SJSA1 (cell line): ENCODE data around the gene BTBD3. TPM values are rescaled to one million over a fixed set of nuclear protein-coding genes. Genes with fewer than 3 reads are reported as not detected.
A peak's percentile ranks its signal among the peaks of the same experiment; 100 is the strongest.

Experiments
- DNase-seq, 2 experiments: peaks; one replicate each; pipeline ENCODE4 v3.0.0-alpha.2; 2015 to 2020; ENCODE audit warnings: low spot score in 2 of 2, low read depth in 1 of 2
- H3K27ac ChIP-seq: fragments of 250-450 bp; sonication (Bioruptor Pico); 2 replicates; pipeline ENCODE4 v1.5.1; 2020; ENCODE audit warnings: mild to moderate bottlenecking, moderate library complexity
- H3K27me3 ChIP-seq: fragments of 250-450 bp; sonication (Bioruptor Pico); replicated peaks from 2 replicates; pipeline ENCODE4 v1.5.1; 2020; ENCODE audit warnings: mild to moderate bottlenecking, moderate library complexity
- H3K36me3 ChIP-seq: fragments of 250-450 bp; sonication (Bioruptor Pico); 2 replicates; pipeline ENCODE4 v1.5.1; 2020; ENCODE audit warnings: mild to moderate bottlenecking
- H3K4me1 ChIP-seq: fragments of 250-450 bp; sonication (Bioruptor Pico); replicated peaks from 2 replicates; pipeline ENCODE4 v1.6.1; 2021; ENCODE audit warnings: mild to moderate bottlenecking
- H3K4me3 ChIP-seq: fragments of 250-450 bp; sonication (Bioruptor Pico); 2 replicates; pipeline ENCODE4 v1.5.1; 2020; ENCODE audit warnings: mild to moderate bottlenecking
- H3K9me3 ChIP-seq: fragments of 250-450 bp; sonication (Bioruptor Pico); replicated peaks from 2 replicates; pipeline ENCODE4 v1.5.1; 2020; ENCODE audit warnings: mild to moderate bottlenecking
- total RNA-seq: library from RNA; depleted of rRNA; stranded (reverse); fragments of >200 nt; shearing (Covaris generic); gene quantifications from 2 replicates; pipeline ENCODE4 v1.2.3, GENCODE V29; 2014

Gene BTBD3
- total RNA-seq, 1 experiment from 2014 or later = 30.4 TPM

DNA sequence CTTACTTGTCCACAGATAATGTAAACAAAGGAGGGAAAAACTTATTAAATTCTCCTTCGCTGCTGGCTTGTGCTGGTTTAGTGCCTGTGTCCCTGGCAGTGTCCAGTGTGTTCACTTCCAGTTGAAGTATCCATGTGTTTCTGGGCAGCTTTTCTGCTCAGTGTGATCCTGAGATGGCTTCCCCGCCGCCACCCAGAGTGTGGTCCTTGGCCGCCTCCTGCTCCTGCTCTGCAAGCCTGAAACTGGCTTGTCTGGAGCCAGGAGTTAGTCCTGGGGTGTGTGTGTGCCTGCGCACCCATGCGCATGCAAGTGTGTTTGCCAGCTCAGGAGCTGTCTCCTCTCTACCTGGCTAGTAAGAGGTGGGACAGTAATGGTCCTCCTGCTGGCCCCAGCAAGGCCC is 7.2 kb downstream of the BTBD3 start:
- Histone ChIP-seq H3K36me3 (peaks cover 8% of the 10 kb centered on the region), H3K4me1 (peaks cover 15% of the 10 kb centered on the region), H3K4me3 (no peak overlapping the region), H3K27me3 (no peaks in the 10 kb centered on the region), H3K9me3 (no peaks in the 10 kb centered on the region), H3K27ac (no peak overlapping the region)
- no peak for DNase-seq

DNA sequence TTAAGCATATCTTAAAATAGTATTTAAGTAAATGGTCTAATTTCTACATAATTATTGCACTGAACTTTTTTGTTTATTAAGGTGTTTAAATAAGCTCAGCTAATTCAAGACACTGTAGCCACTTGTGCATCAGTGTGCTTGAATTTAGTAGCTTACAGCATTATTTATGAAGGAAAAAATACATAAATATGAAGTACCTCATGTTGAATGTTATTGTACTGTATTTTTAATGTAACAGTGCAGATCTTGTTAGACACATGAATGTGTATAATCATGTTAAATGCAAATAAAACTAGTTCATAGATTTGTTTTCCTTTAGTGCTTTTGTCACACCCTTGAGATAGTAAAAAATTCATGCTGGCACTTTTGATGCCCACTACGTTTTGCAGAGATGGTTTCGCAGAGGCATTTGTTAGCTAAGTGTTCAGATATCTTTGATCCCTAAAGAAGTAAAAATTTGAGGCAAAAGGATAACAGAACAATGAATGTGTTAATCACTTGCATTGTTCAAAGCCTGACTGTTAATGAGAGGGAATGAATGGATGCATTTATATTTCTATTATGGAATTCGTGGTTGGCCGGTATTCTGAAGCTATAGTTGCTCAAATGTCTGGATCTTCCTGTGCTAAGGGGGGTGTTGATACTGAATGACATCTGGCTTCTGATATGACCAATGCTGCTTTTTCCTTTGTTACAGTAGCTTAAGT is 8.8 kb downstream of the BTBD3 start:
- Histone ChIP-seq H3K36me3 (peaks cover 8% of the 10 kb centered on the region), H3K27me3 (no peaks in the 10 kb centered on the region), H3K9me3 (no peaks in the 10 kb centered on the region), H3K4me3 (no peak overlapping the region), H3K27ac (0 out of 2 replicates have a peak overlapping the region, but pooled peaks have one; percentile 12), H3K4me1 (peaks cover 15% of the 10 kb centered on the region)
- DNase-seq = no peak

GRCh38 chr20:11929947-11930346 is 12.3 kb downstream of the BTBD3 start:
- no peaks in the 10 kb centered on the region for H3K36me3 ChIP-seq
- H3K27ac ChIP-seq = no peak overlapping the region
- no peak overlapping the region for H3K4me3 ChIP-seq
- no peaks in the 10 kb centered on the region for H3K9me3 ChIP-seq
- no peaks in the 10 kb centered on the region for H3K27me3 ChIP-seq
- DNase-seq = no peak
- peaks cover 15% of the 10 kb centered on the region for H3K4me1 ChIP-seq

DNA sequence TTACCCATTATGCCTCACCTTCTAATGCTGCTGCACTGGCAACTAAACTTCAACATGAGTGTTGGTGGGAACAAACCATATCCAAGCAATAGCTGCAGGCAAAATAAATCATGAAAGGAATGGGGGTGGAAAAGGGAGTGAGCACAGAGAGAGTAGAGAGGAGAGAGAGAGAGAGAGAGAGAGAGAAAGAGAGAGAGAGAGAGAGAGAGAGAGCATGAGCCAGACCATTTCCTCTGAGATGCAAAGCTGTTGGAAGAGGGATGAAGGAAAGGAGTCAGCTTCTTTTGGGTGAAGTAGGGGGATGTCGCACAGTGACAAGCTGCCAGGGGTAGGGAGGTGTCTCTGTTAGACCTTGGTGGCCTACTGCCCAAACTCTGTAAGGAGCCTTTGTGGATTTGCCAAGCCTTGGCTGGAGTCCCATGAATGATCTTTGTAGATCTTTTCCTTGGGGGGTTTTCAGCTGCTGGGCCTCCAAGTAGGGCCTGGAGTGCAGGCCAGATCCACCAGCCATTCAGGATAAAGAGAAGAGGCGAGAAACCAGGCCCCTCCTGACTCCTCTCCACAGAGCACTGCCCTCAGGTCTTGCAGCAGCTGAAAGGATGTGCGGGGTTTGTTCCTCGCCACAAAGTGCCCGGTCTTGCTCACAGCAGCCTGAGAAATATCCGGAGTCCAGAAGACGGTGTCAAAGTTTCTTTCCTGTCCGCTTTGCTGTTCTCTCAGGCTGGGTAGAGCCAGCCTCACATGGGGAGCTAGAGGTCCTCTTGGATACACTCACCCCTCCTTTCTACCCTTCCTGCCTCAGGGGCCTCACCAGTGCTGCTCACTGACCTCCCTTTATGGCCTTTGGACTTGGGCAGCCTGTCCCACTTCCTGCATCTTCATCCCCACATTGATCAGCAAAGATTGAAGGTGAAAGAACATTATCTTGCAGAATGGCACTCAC is 17.8 kb downstream of the BTBD3 start:
- Histone ChIP-seq H3K4me1 (no peaks in the 10 kb centered on the region), H3K9me3 (no peaks in the 10 kb centered on the region), H3K36me3 (no peaks in the 10 kb centered on the region), H3K4me3 (no peak overlapping the region), H3K27me3 (no peaks in the 10 kb centered on the region), H3K27ac (no peak overlapping the region)
- DNase-seq = no peak

DNA sequence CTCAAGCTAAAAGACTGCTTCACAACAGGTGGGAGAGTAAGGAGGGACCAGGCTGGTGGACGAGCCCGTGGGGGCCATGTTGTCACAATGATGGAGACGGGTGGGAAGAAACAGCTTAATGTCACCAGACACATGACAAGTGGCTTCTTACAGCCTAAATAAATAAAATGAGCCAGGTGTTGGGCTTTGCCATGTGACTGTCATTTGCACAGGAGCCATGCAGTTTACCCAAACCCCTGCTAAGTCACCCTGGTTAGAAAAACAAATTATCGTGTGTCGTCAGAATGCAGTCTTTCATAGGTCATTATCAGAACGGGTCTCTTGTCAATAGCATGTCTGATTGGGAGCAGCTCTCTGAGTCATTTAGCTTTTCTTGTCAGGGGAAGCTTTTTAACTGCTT is 18.5 kb downstream of the BTBD3 start:
- no peaks in the 10 kb centered on the region for H3K4me1 ChIP-seq
- H3K27me3 ChIP-seq = no peaks in the 10 kb centered on the region
- no peak overlapping the region for H3K4me3 ChIP-seq
- H3K9me3 ChIP-seq = no peaks in the 10 kb centered on the region
- no peak overlapping the region for H3K27ac ChIP-seq
- DNase-seq = no peak
- no peaks in the 10 kb centered on the region for H3K36me3 ChIP-seq

DNA sequence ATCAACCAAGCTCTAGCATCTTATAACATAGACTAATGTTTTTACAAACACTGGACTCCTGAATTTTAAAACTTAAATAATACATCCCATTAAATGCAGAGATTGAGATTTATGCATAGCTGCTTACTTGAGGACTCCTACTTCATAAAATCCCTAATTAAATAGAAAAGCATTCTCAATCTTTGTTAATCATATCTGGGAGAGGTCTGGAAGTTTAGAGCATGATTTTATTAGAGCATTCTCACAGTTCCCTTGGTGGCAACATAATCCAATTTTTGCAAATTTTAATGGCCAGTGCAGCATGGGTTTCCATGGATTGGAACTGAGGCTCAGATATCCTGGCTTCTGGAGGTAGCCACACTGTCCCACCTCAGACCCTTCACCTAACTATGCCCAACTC is 19.5 kb downstream of the BTBD3 start:
- Histone ChIP-seq H3K27me3 (no peaks in the 10 kb centered on the region), H3K4me1 (no peaks in the 10 kb centered on the region), H3K27ac (no peak overlapping the region), H3K36me3 (no peaks in the 10 kb centered on the region), H3K4me3 (no peak overlapping the region), H3K9me3 (no peaks in the 10 kb centered on the region)
- no peak for DNase-seq

DNA sequence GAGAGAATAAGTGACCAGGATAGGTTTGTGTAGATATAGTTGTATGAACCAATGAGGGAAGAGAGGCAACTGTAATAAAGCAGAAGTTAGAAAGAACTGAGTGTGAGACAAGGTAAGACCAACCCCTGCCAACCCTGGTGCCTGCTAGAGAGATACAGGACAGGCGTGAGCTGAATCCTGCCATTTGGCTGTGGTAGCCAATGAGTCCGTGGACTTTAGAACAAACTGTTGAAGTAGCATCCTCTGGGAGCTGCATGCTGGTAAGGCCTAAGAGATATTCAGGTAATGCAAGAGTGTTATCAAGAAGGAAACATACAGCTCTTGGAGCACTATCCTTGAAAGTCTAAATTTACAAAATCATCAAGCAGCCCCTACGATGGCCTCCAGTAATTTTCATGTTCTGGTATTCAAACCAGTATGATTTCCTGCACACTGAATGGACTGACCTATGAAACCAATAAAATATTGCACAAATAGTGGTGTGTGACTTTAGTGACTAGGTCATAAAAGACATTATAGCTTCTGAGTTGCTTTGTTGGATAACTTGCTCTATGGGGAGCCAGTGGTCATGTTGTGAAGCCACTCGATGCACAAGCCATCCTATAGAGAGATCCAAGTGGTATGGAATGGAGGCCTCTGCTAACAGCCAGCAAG is 24.0 kb downstream of the BTBD3 start:
- Histone ChIP-seq H3K4me1 (no peaks in the 10 kb centered on the region), H3K4me3 (no peak overlapping the region), H3K36me3 (no peaks in the 10 kb centered on the region), H3K27me3 (no peaks in the 10 kb centered on the region), H3K9me3 (no peaks in the 10 kb centered on the region), H3K27ac (no peak overlapping the region)
- DNase-seq = no peak

- Histone ChIP-seq H3K4me3 (no peak overlapping the region), H3K27ac (no peak overlapping the region), H3K36me3 (no peaks in the 10 kb centered on the region), H3K9me3 (no peaks in the 10 kb centered on the region), H3K4me1 (no peaks in the 10 kb centered on the region), H3K27me3 (no peaks in the 10 kb centered on the region)
- no peak for DNase-seq
These were observed 26.1 kb downstream of the BTBD3 start for GRCh38 chr20:11943778-11944177.

DNA sequence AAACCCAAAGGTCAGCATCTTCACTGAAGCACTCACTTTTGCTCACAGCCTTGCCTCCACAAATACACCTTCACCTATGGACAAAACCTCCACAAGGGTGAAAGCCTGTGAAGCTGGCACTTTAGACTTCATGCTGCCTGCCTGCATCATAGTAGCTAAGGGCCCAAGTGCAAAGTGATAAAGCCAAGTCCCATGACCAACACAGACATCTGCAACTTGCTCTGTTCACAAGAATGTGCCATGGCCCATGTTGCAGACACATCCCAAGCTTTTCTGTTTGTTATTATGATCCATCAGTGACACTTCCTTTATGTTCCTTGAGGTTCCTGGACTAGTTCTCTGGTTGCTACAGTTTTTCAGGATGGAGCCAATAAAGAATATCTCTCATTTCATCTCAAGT is 31.1 kb downstream of the BTBD3 start:
- Histone ChIP-seq H3K4me3 (no peak overlapping the region), H3K4me1 (no peaks in the 10 kb centered on the region), H3K27ac (no peak overlapping the region), H3K9me3 (no peaks in the 10 kb centered on the region), H3K27me3 (no peaks in the 10 kb centered on the region), H3K36me3 (no peaks in the 10 kb centered on the region)
- no peak for DNase-seq

DNA sequence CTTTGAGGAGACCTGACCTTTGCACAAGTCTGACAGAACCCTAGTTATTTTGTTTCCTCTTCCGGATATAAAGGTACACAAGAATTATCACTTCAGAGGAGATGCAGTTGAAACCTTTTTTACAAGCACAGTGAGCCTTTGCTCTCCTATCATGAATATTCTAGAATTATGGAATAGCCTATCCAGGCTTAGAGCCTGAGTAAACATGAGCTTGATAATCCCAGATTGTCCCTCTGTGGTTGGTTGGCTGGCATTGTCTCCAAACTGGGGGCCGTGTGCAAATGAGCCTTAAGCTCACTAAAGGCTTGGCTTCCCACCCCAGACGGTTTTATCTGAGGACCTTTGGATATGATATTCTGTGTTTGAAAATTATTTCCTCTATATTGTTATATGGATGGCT is 32.0 kb downstream of the BTBD3 start:
- no peak overlapping the region for H3K4me3 ChIP-seq
- no peaks in the 10 kb centered on the region for H3K36me3 ChIP-seq
- DNase-seq = no peak
- no peaks in the 10 kb centered on the region for H3K27me3 ChIP-seq
- no peaks in the 10 kb centered on the region for H3K9me3 ChIP-seq
- H3K27ac ChIP-seq = no peak overlapping the region
- H3K4me1 ChIP-seq = no peaks in the 10 kb centered on the region

GRCh38 chr20:11951696-11952095 is 34.0 kb downstream of the BTBD3 start:
- Histone ChIP-seq H3K36me3 (no peaks in the 10 kb centered on the region), H3K9me3 (no peaks in the 10 kb centered on the region), H3K27ac (no peak overlapping the region), H3K4me3 (no peak overlapping the region), H3K4me1 (no peaks in the 10 kb centered on the region), H3K27me3 (no peaks in the 10 kb centered on the region)
- no peak for DNase-seq

- Histone ChIP-seq H3K4me1 (no peaks in the 10 kb centered on the region), H3K9me3 (no peaks in the 10 kb centered on the region), H3K27me3 (no peaks in the 10 kb centered on the region), H3K4me3 (no peak overlapping the region), H3K36me3 (no peaks in the 10 kb centered on the region), H3K27ac (no peak overlapping the region)
- DNase-seq = no peak
These were observed 34.9 kb downstream of the BTBD3 start for GRCh38 chr20:11952639-11953038.

GRCh38 chr20:11957911-11958310 is 40.2 kb downstream of the BTBD3 start:
- no peak overlapping the region for H3K27ac ChIP-seq
- H3K9me3 ChIP-seq = no peaks in the 10 kb centered on the region
- no peak for DNase-seq
- no peak overlapping the region for H3K4me3 ChIP-seq
- no peaks in the 10 kb centered on the region for H3K4me1 ChIP-seq
- H3K27me3 ChIP-seq = no peaks in the 10 kb centered on the region
- no peaks in the 10 kb centered on the region for H3K36me3 ChIP-seq

- no peak overlapping the region for H3K4me3 ChIP-seq
- H3K4me1 ChIP-seq = no peaks in the 10 kb centered on the region
- no peak overlapping the region for H3K27ac ChIP-seq
- H3K9me3 ChIP-seq = no peaks in the 10 kb centered on the region
- no peaks in the 10 kb centered on the region for H3K36me3 ChIP-seq
- H3K27me3 ChIP-seq = no peaks in the 10 kb centered on the region
- no peak for DNase-seq
These were observed 41.2 kb downstream of the BTBD3 start for GRCh38 chr20:11958855-11959254.
